ENCODE measurements around the gene CEL. TPM values are rescaled to one million over a fixed set of nuclear protein-coding genes. Genes with fewer than 3 reads are reported as not detected.

Gene CEL
- total RNA-seq, 1 experiment from 2014 or later: 6.9 TPM

- Histone ChIP-seq H4K20me1 (ENCODE audit: insufficient read depth) (no peaks in the 10 kb centered on the region), H3K27ac (ENCODE audit: low read depth, low read length) (no peak overlapping the region), H3K4me2 (ENCODE audit: low read length) (no peak overlapping the region), H3K9me3 (ENCODE audit: control insufficient read depth in 1 of 2, insufficient read depth in 1 of 2, low read depth in 1 of 2, low read length in 2 of 2) (peaks cover 8 to 16% of the 10 kb centered on the region in 2 experiments; a peak in 3 of 4 replicates), H3K4me1 (ENCODE audit: control insufficient read depth in 1 of 2, insufficient read depth in 2 of 2, low read length in 2 of 2) (no peaks in the 10 kb centered on the region), H3K27me3 (ENCODE audit: insufficient read depth, low read length) (no peaks in the 10 kb centered on the region), H3K79me2 (ENCODE audit: insufficient read depth, low read length) (no peaks in the 10 kb centered on the region), H3K9me2 (ENCODE audit: insufficient read depth) (no peaks in the 10 kb centered on the region), H3K9ac (ENCODE audit: low read length) (no peak overlapping the region), H3K36me3 (ENCODE audit: control insufficient read depth in 1 of 2, insufficient read depth in 2 of 2, low read length in 2 of 2) (peaks cover 17 to 19% of the 10 kb centered on the region in 2 experiments; a peak in 3 of 4 replicates), H2AFZ (ENCODE audit: low read depth, low read length, poor library complexity, severe bottlenecking) (no peak overlapping the region), H3K4me3 (replicated peaks in 1 of 2; ENCODE audit: low read depth in 1 of 2, low read length in 2 of 2) (no peak overlapping the region)
- DNase-seq (ENCODE audit: low read depth, low spot score) (no peak), ATAC-seq (no peak)
- ChIA-PET CTCF (interaction anchor here (0.9 to 2.2 kb wide), 2 partner anchors 50 to 52 kb away, joined by 4 to 5 read pairs; no protein-coding TSS in a partner anchor), RAD21 (ENCODE audit: low non-redundant PET in 1 of 2, low total read pairs in 2 of 2, uncharacterized antibody in 2 of 2, unreplicated experiment in 2 of 2) (no interaction called here), POLR2A (interaction anchor here (0.7 kb wide), 1 partner anchor 235 kb away, joined by 3 read pairs; no protein-coding TSS in a partner anchor)
- intact Hi-C loops (cut with micrococcal nuclease): no loop called here
- BruUV-seq (replicated peaks): no TSS peak
- no peak for TF ChIP-seq FOSL1 (IDR thresholded peaks at IDR 0.05; ENCODE audit: low read depth)
- TF ChIP-seq, protein P1, sequence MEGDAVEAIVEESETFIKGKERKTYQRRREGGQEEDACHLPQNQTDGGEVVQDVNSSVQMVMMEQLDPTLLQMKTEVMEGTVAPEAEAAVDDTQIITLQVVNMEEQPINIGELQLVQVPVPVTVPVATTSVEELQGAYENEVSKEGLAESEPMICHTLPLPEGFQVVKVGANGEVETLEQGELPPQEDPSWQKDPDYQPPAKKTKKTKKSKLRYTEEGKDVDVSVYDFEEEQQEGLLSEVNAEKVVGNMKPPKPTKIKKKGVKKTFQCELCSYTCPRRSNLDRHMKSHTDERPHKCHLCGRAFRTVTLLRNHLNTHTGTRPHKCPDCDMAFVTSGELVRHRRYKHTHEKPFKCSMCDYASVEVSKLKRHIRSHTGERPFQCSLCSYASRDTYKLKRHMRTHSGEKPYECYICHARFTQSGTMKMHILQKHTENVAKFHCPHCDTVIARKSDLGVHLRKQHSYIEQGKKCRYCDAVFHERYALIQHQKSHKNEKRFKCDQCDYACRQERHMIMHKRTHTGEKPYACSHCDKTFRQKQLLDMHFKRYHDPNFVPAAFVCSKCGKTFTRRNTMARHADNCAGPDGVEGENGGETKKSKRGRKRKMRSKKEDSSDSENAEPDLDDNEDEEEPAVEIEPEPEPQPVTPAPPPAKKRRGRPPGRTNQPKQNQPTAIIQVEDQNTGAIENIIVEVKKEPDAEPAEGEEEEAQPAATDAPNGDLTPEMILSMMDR (IDR thresholded peaks at IDR 0.05 in 2 of 3, conservative IDR thresholded peaks at IDR 0.05 in 1 of 3; ENCODE audit: borderline replicate concordance in 1 of 3, insufficient read depth in 1 of 3, low read depth in 2 of 3, low read length in 2 of 3): peak in 1 of 3 experiments; percentile 22; a peak in 1 of 6 replicates
Measured at GRCh38 chr9:133094842-133095393, 33.1 kb downstream of the CEL start.

DNA sequence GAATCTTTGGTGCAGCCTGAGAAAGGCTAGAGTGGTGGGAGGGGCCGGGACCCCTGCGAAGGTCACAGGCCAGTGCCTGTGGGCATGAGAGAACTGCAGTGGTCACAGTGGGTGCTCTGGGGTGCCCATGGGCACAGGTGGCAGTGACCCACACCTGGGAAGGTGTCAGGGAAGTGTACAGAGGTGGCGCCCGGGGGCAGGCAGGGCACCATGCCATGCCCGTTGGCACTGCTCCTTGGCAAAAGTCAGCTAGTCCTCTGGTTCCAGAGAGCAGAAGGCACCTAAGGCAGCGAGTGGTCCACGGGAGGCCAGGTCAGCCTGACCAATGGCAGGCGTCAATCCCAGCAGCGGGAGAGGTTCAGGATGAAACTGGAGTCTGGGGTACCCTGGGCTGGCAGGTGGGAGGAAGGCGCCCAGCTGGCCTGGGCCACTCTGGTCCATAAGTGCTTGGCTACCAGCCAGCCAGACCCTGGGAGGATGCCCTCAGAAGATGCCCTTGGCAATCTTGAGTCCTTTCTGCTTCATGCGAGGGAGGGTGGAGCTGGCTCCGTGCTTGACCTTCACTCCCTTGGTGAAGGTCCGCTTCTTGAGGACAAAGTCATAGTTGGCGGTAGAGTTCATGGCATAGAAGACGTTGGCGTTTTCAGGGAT, 36.4 kb downstream of the CEL start:
- BruUV-seq (replicated peaks): no TSS peak
- H3K4me3 ChIP-seq (replicated peaks in 1 of 2; ENCODE audit: low read depth in 1 of 2, low read length in 2 of 2): no peak overlapping the region
- peaks cover 23 to 38% of the 10 kb centered on the region in 2 experiments; a peak in 3 of 4 replicates for H3K36me3 ChIP-seq (ENCODE audit: control insufficient read depth in 1 of 2, insufficient read depth in 2 of 2, low read length in 2 of 2)
- no peak for DNase-seq (ENCODE audit: low read depth, low spot score)
- no peak overlapping the region for H3K27ac ChIP-seq (ENCODE audit: low read depth, low read length)
- H3K9me2 ChIP-seq (ENCODE audit: insufficient read depth): no peaks in the 10 kb centered on the region
- TF ChIP-seq YY1 (IDR thresholded peaks at IDR 0.05; ENCODE audit: extremely low read depth, insufficient replicate concordance, low read depth, low read length) (no peak), RAD21 (IDR thresholded peaks at IDR 0.05; ENCODE audit: low read depth) (no peak), ZBTB33 (IDR thresholded peaks at IDR 0.05; ENCODE audit: extremely low read depth, insufficient replicate concordance, low read length) (no peak), FOSL1 (IDR thresholded peaks at IDR 0.05; ENCODE audit: low read depth) (no peak), POLR2AphosphoS5 (IDR thresholded peaks at IDR 0.05; ENCODE audit: low read depth, low read length) (no peak), TCF7L2 (IDR thresholded peaks at IDR 0.05; ENCODE audit: borderline replicate concordance, extremely low read depth, insufficient read depth, insufficient read length) (no peak), ELF1 (IDR thresholded peaks at IDR 0.05; ENCODE audit: borderline replicate concordance, low read depth) (no peak), ZFX (IDR thresholded peaks at IDR 0.05) (no peak), MAX (IDR thresholded peaks at IDR 0.05) (no peak)
- no peaks in the 10 kb centered on the region for H3K27me3 ChIP-seq (ENCODE audit: insufficient read depth, low read length)
- H3K9me3 ChIP-seq (ENCODE audit: control insufficient read depth in 1 of 2, insufficient read depth in 1 of 2, low read depth in 1 of 2, low read length in 2 of 2): peaks cover 8 to 16% of the 10 kb centered on the region in 2 experiments; a peak in 3 of 4 replicates
- no peak overlapping the region for H2AFZ ChIP-seq (ENCODE audit: low read depth, low read length, poor library complexity, severe bottlenecking)
- H3K79me2 ChIP-seq (ENCODE audit: insufficient read depth, low read length): no peaks in the 10 kb centered on the region
- intact Hi-C loops (cut with micrococcal nuclease): no loop called here
- no peaks in the 10 kb centered on the region for H3K4me1 ChIP-seq (ENCODE audit: control insufficient read depth in 1 of 2, insufficient read depth in 2 of 2, low read length in 2 of 2)
- no peak for ATAC-seq
- H3K4me2 ChIP-seq (ENCODE audit: low read length): no peak overlapping the region
- POLR2A ChIA-PET: no interaction called here
- no peaks in the 10 kb centered on the region for H4K20me1 ChIP-seq (ENCODE audit: insufficient read depth)
- CTCF ChIA-PET: interaction anchor here (2.6 kb wide), 1 partner anchor 47 kb away, joined by 6 read pairs; no protein-coding TSS in a partner anchor
- RAD21 ChIA-PET (ENCODE audit: low non-redundant PET in 1 of 2, low total read pairs in 2 of 2, uncharacterized antibody in 2 of 2, unreplicated experiment in 2 of 2): no interaction called here
- H3K9ac ChIP-seq (ENCODE audit: low read length): no peak overlapping the region
